Thyroid gland (tissue), 4 donors: Measurements from ENCODE around the gene BBS4. TPM values are rescaled to one million over a fixed set of nuclear protein-coding genes. Genes with fewer than 3 reads are reported as not detected.

ENCODE experiments used
- DNase-seq, 2 donors: peaks; one replicate each; pipeline ENCODE4 v3.0.0-alpha.2; 2019
- H3K27ac ChIP-seq, 3 donors: fragments of 200-600 bp; sonication (generic); 1 replicate in 2 of 3; 2 replicates in 1 of 3; pipeline ENCODE4 v1.5.1; 2016 to 2019; ENCODE audit warnings: mild to moderate bottlenecking in 1 of 3, moderate library complexity in 1 of 3
- H3K27me3 ChIP-seq: fragments of 200-600 bp; sonication (generic); one replicate; pipeline ENCODE4 v1.5.1; 2019
- H3K36me3 ChIP-seq, 2 donors: fragments of 200-600 bp; sonication (generic); one replicate each; pipeline ENCODE4 v1.5.1; 2016 to 2019
- H3K4me1 ChIP-seq, 2 donors: fragments of 200-600 bp; sonication (generic); one replicate each; pipeline ENCODE4 v1.5.1; 2017 to 2019
- H3K4me3 ChIP-seq, 3 donors: fragments of 200-600 bp; sonication (generic); replicated peaks in 1 of 3; 1 replicate in 2 of 3; 2 replicates in 1 of 3; pipeline ENCODE4 v1.5.1; 2016; ENCODE audit warnings: mild to moderate bottlenecking in 1 of 3
- H3K9me3 ChIP-seq: fragments of 200-600 bp; sonication (generic); one replicate; pipeline ENCODE4 v1.5.1; 2017
- POLR2A ChIP-seq, 2 donors: fragments of 450-650 bp; IDR thresholded peaks; one replicate each; pipeline ENCODE4 v1.6.1; 2017; ENCODE audit warnings: antibody characterized with exemption in 2 of 2, mild to moderate bottlenecking in 2 of 2, moderate library complexity in 1 of 2
- WGBS, 2 donors: methylation state at CpG; one replicate each; pipeline ENCODE4 v1.1.5; 2017; 5-methylcytosine and 5-hydroxymethylcytosine counted together
- intact Hi-C: fragments of 100-400 bp; cut with DNase I; formaldehyde crosslinking; loops from one replicate; pipeline ENCODE4 v1.15.1; 2023
- total RNA-seq, 4 donors: library from RNA; depleted of rRNA; stranded (reverse); fragments of >200 nt; gene quantifications; one replicate each; pipeline ENCODE4 v1.2.3, GENCODE V29; 2016
- TF ChIP-seq, protein P1 (sequence below), 6 experiments: fragments of 200-600 bp in 3 of 6; fragments of 450-650 bp in 3 of 6; sonication (generic) in 3 of 6; IDR thresholded peaks; one replicate each; pipeline ENCODE4 v1.5.1; 2016 to 2019; ENCODE audit warnings: antibody characterized with exemption in 6 of 6, mild to moderate bottlenecking in 2 of 6, inconsistent platforms in 1 of 6, moderate library complexity in 1 of 6

The BBS4 gene
- total RNA-seq, 4 donors from 2014 or later: 33.7 to 54.4 (median 48.0) TPM

DNA sequence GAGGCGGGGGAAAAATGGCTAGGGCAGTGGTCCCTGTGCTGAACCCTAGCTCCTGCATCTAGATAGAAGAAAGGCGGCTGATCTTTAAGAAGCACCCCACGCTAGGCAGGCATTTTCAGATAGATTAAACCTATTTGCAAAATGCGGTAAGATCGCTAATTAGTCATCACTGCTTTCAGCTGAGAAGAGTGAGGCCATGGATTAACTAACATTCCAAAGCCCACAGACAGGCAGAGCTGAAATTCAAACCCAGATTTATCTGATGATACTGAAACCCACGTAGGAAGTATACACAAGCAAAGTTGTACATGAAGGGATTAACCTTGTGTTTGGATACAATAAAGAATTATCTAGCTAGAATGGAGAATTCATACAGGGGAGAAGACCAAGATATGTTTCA is 92.8 kb downstream of the BBS4 start:
- 78 to 87% methylated on average over 6 of the region's 6 CpGs for WGBS, 2 donors
- Histone ChIP-seq H3K27me3 (no peaks in the 10 kb centered on the region), H3K4me3 (no peak overlapping the region), H3K36me3 (peaks cover 5 to 9% of the 10 kb centered on the region in 2 donors), H3K27ac (no peak overlapping the region), H3K9me3 (no peaks in the 10 kb centered on the region), H3K4me1 (peaks cover 5 to 19% of the 10 kb centered on the region in 2 donors)
- DNase-seq: no peak
- intact Hi-C loops: no loop called here
- no peak for TF ChIP-seq POLR2A (IDR thresholded peaks at IDR 0.05)
- TF ChIP-seq, protein P1, sequence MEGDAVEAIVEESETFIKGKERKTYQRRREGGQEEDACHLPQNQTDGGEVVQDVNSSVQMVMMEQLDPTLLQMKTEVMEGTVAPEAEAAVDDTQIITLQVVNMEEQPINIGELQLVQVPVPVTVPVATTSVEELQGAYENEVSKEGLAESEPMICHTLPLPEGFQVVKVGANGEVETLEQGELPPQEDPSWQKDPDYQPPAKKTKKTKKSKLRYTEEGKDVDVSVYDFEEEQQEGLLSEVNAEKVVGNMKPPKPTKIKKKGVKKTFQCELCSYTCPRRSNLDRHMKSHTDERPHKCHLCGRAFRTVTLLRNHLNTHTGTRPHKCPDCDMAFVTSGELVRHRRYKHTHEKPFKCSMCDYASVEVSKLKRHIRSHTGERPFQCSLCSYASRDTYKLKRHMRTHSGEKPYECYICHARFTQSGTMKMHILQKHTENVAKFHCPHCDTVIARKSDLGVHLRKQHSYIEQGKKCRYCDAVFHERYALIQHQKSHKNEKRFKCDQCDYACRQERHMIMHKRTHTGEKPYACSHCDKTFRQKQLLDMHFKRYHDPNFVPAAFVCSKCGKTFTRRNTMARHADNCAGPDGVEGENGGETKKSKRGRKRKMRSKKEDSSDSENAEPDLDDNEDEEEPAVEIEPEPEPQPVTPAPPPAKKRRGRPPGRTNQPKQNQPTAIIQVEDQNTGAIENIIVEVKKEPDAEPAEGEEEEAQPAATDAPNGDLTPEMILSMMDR (IDR thresholded peaks at IDR 0.05): no peak

DNA sequence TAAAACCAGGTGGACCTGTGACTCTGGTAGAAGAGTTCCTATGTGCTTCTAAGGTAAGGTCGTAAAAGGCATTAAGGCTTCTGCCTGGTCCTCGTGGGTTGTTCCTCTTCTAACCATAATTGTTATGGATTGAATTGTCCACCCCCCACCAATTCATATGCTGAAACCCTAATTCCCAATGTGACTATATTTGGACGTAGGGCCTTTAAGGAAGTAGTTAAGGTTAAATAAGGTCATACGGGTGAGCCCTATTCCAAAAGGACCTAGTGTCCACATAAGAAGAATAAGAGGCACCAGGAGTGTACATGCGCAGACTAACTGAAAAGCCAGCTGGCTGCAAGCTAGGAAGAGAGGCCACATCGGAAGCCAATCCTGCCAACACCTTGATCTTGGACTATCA is 95.6 kb downstream of the BBS4 start:
- no peaks in the 10 kb centered on the region for H3K36me3 ChIP-seq
- no peaks in the 10 kb centered on the region for H3K9me3 ChIP-seq
- WGBS, 2 donors: 88 to 91% methylated on average over 6 of the region's 6 CpGs
- no peak overlapping the region for H3K4me3 ChIP-seq
- intact Hi-C loops: loop anchor here (5.0 kb wide), 1 partner anchor 301 kb away; no protein-coding TSS in a partner anchor
- H3K27ac ChIP-seq: no peak overlapping the region
- TF ChIP-seq POLR2A (IDR thresholded peaks at IDR 0.05): no peak
- TF ChIP-seq, protein P1 (IDR thresholded peaks at IDR 0.05): no peak
- no peak for DNase-seq
- H3K4me1 ChIP-seq: peaks cover 5 to 18% of the 10 kb centered on the region in 2 donors
- no peaks in the 10 kb centered on the region for H3K27me3 ChIP-seq

DNA sequence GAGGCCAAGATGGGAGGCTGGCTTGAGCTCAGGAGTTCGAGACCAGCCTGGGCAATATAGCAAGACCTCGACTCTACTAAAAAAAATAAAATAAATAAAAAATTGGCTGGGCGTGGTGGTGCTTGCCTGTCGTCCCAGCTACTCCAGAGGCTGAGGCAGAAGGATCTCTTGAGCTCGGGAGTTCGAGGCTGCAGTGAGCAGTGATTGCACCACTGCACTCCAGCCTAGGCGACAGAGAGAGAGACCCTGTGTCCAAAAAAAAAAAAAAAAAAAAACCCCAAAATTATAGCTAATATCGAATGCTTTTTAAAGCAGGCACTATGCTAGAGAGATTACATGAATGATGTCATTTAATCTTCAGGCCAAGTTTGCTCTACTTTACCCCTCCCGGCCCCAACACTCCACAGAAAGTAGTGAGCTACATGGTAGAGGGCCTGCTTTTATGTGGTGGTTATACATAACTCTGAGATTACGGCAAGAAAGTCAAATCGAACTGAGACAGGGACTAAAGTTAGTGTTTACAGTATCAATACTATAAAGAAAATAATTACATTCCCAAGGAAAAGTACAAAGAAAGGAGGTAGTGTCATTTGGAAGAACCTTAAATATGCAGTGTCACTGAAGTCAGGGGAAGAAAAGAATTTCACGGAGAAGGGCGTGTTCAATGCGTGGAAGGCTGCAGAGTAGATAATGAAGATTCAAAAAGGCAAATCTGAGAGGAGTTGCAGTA is 96.4 kb downstream of the BBS4 start:
- WGBS, 2 donors: 48 to 50% methylated on average over 14 of the region's 14 CpGs
- no peak for TF ChIP-seq POLR2A (IDR thresholded peaks at IDR 0.05)
- TF ChIP-seq, protein P1 (IDR thresholded peaks at IDR 0.05): no peak
- H3K27ac ChIP-seq: peak overlapping the region in 1 of 3 donors; percentile 87
- no peak for DNase-seq
- no peaks in the 10 kb centered on the region for H3K9me3 ChIP-seq
- no peaks in the 10 kb centered on the region for H3K36me3 ChIP-seq
- peaks cover 5 to 18% of the 10 kb centered on the region in 2 donors for H3K4me1 ChIP-seq
- intact Hi-C loops: loop anchor here (5.0 kb wide), 1 partner anchor 300 kb away; no protein-coding TSS in a partner anchor
- H3K27me3 ChIP-seq: no peaks in the 10 kb centered on the region
- peak overlapping the region; percentile 84 to 95 (median 89) for H3K4me3 ChIP-seq

DNA sequence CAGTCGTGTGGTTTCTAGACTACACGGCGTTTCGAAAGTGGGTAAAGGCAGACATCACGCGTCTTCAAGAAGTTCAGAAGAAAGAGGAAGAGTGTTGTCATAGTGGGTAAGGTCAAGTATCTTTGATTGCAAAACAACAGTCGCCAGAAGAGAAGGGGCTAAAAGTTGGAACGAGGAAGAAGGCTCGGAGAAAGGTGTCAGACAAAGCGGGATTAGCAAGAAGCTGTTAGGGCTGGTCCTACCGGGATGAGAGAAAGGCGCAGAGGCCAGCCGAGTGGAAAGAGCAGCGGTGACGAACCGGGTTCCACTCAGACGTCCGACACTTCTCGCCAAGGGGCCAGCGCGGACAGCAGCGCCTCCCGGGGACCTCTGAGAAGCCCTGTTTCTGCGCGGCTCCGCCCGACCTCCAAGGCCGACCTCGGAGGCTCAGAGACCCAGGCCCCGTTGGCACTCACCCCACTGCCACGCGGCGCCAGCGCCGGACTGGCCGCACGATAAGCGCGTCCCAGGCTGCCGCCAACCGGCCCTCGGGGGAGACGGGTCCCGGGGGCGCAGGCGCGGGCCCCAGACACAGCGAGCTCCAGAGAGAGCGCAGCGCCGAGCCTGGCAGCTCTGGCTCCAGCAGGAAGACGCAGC is 97.1 kb downstream of the BBS4 start:
- Histone ChIP-seq H3K9me3 (no peaks in the 10 kb centered on the region), H3K27me3 (no peaks in the 10 kb centered on the region), H3K27ac (peak overlapping the region; percentile 84 to 95 (median 87)), H3K4me3 (peak overlapping the region; percentile 84 to 95 (median 89)), H3K4me1 (peaks cover 5 to 18% of the 10 kb centered on the region in 2 donors), H3K36me3 (no peaks in the 10 kb centered on the region)
- 1% methylated on average over 20 to 30 of the region's 52 CpGs for whole genome bisulfite sequencing, 2 donors
- DNase-seq: peak in 1 of 2 donors; percentile 53
- TF ChIP-seq POLR2A (IDR thresholded peaks at IDR 0.05): no peak
- TF ChIP-seq, protein P1 (IDR thresholded peaks at IDR 0.05): peak in 1 of 6 experiments; percentile 9
- intact Hi-C loops: loop anchor here (5.0 kb wide), 1 partner anchor 299 kb away; no protein-coding TSS in a partner anchor
